ENCODE data around the gene AP1B1.

AP1B1 gene

GRCh38 chr22:29330291-29330690 is 58.1 kb downstream of the AP1B1 start:
- no peak for TF ChIP-seq CTCF (IDR thresholded peaks at IDR 0.05; ENCODE audit: control insufficient read depth, insufficient read depth, low read depth, low read length, missing control alignments)
- no peak overlapping the region for H3K4me3 ChIP-seq (ENCODE audit: control insufficient read depth, low read depth, low read length)
- no peak for DNase-seq (ENCODE audit: low read depth)

GRCh38 chr22:29329581-29329980 is 58.8 kb downstream of the AP1B1 start:
- no peak for TF ChIP-seq CTCF (IDR thresholded peaks at IDR 0.05; ENCODE audit: control insufficient read depth, insufficient read depth, low read depth, low read length, missing control alignments)
- DNase-seq (ENCODE audit: low read depth), result no peak
- H3K4me3 ChIP-seq (ENCODE audit: control insufficient read depth, low read depth, low read length), result no peak overlapping the region

- H3K4me3 ChIP-seq (ENCODE audit: control insufficient read depth, low read depth, low read length), result no peak overlapping the region
- TF ChIP-seq CTCF (IDR thresholded peaks at IDR 0.05; ENCODE audit: control insufficient read depth, insufficient read depth, low read depth, low read length, missing control alignments), result no peak
- no peak for DNase-seq (ENCODE audit: low read depth)
Measured at GRCh38 chr22:29328566-29329500, 59.5 kb downstream of the AP1B1 start.

- no peak overlapping the region for H3K4me3 ChIP-seq (ENCODE audit: control insufficient read depth, low read depth, low read length)
- no peak for DNase-seq (ENCODE audit: low read depth)
- no peak for TF ChIP-seq CTCF (IDR thresholded peaks at IDR 0.05; ENCODE audit: control insufficient read depth, insufficient read depth, low read depth, low read length, missing control alignments)
Measured at GRCh38 chr22:29328055-29328454, 60.3 kb downstream of the AP1B1 start.

- DNase-seq (ENCODE audit: low read depth), result no peak
- no peak overlapping the region for H3K4me3 ChIP-seq (ENCODE audit: control insufficient read depth, low read depth, low read length)
- TF ChIP-seq CTCF (IDR thresholded peaks at IDR 0.05; ENCODE audit: control insufficient read depth, insufficient read depth, low read depth, low read length, missing control alignments), result no peak
Measured at GRCh38 chr22:29327089-29327764, 61.1 kb downstream of the AP1B1 start.

GRCh38 chr22:29326481-29326880 is 61.9 kb downstream of the AP1B1 start:
- TF ChIP-seq CTCF (IDR thresholded peaks at IDR 0.05; ENCODE audit: control insufficient read depth, insufficient read depth, low read depth, low read length, missing control alignments), result no peak
- H3K4me3 ChIP-seq (ENCODE audit: control insufficient read depth, low read depth, low read length), result no peak overlapping the region
- DNase-seq (ENCODE audit: low read depth), result no peak

All from AG09309 (cell line).